SK-N-DZ (cell line): ENCODE results near the gene GSTO2.

Experiments
- DNase-seq: peaks from one replicate; pipeline ENCODE4 v3.0.0-alpha.2; 2015; ENCODE audit warnings: low spot score

GSTO2 gene

GRCh38 chr10:104279550-104280259 is 10.7 kb downstream of the GSTO2 start:
- no peak for DNase-seq

DNA sequence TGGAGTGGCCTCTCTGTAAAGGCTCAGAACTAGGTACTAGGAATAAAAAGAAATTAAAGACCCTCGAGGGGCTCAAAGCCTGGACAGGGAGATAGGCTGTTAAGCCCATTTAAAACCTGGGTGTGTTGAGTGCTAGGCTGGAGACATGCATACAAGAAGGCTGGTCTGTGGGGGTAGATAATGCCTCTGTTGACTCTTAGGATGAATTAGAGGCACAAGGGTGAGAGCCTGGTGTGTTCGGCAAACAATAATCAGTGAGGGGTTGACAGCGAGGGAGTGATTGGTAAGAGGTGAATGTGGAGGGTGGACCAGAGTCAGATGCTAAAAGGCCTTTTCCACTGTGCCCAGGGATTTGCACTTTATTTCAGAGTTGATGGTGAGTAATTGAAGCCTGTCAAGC is 12.7 kb downstream of the GSTO2 start:
- no peak for DNase-seq

DNA sequence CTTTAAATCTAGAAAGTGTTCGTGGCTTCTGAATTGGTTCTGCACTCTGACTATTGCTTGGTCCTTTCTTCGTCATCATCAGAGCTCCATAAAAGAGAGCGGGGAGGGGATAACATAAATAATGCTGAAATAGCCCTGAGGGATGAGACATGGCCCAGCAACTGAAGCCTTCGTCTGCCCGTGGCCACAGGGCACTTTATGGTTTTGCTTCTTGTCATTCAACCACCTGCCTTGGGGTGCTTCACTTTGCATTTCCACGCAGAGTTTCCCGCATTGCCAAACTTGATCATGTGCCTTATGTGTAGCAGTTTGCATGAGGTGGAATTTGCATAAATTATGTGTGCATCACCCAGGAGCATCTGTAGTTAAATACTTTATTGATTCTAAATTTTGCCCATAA is 15.9 kb downstream of the GSTO2 start:
- DNase-seq, result no peak

DNA sequence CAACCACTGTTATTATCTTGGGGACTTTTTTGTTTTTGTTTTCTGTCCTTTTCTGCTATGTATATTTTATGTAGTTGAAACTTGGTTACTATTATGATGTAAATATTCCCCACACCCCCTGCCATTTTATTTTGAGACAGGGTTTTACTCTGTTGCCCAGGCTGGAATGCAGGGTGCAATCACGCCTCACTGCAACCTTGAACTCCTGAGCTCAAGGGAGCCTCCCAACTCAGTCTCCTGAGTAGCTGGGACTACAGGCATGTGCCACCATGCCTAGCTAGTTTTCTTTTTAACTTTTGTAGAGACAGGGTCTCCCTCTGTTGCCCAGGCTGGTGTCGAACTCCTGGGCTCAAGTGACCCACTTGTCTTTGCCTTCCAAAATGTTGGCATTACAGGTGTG is 18.0 kb downstream of the GSTO2 start:
- no peak for DNase-seq

- DNase-seq, result no peak
Observed at GRCh38 chr10:104288355-104288754, 19.4 kb downstream of the GSTO2 start.

- peak; percentile 84 for DNase-seq
Observed at GRCh38 chr10:104291439-104291951, 22.5 kb downstream of the GSTO2 start.

DNA sequence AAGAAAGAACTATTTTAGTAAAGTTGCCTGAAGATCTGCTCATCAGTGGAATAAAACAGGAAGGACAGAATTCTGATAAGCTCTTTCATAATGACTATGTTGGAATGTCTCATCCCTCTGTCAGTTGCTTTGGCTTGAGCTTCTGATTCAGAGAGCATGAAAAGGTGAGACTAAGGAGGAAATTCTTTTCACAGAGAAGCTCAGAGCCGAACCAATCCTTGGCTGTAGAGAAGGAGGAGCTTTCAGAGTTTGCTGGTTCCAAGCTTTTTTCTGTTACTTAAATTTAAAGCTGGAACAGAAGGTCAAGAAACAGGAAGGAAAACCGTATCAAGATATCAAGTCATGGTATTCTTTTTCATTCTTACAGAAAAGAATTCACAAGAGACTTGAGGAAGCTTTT is 24.0 kb downstream of the GSTO2 start:
- no peak for DNase-seq

- no peak for DNase-seq
Observed at GRCh38 chr10:104293781-104294321, 24.9 kb downstream of the GSTO2 start.

DNA sequence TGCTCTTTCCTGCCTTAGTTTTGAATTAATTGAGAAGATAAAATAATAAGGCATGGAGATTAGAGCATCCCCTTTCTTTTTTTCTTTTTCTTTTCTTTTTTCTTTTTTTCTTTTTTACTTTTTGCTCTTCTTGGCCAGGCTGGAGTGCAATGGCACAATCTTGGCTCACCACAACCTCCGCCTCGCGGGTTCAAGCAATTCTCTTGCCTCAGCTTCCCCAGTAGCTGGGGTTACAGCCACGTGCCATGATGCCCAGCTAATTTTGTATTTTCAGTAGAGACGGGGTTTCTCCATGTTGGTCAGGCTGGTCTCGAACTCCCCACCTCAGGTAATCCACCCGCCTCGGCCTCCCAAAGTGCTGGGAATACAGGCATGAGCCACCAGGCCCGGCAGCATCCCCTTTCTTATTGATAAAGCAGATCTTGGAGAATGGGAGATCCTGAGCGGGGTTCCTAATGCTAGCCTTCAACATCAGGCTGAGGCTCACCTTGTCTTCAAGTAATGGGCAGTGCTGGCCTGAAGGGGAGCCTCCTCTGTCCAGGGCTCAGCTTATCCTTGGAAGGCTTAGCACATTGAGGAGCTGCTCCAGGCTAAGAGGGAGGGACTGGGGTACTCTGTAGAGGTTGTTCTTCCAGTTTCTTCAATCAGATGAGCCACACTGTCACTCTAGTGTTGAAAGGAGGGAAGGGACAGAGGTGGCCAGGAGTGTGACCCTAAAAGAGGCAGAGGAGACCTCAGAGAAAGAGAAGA is 27.9 kb downstream of the GSTO2 start:
- no peak for DNase-seq

GRCh38 chr10:104297697-104298660 is 29.0 kb downstream of the GSTO2 start:
- DNase-seq, result no peak

- no peak for DNase-seq
Observed at GRCh38 chr10:104299031-104299904, 30.3 kb downstream of the GSTO2 start.

GRCh38 chr10:104300002-104300735 is 31.2 kb downstream of the GSTO2 start:
- DNase-seq, result no peak

DNA sequence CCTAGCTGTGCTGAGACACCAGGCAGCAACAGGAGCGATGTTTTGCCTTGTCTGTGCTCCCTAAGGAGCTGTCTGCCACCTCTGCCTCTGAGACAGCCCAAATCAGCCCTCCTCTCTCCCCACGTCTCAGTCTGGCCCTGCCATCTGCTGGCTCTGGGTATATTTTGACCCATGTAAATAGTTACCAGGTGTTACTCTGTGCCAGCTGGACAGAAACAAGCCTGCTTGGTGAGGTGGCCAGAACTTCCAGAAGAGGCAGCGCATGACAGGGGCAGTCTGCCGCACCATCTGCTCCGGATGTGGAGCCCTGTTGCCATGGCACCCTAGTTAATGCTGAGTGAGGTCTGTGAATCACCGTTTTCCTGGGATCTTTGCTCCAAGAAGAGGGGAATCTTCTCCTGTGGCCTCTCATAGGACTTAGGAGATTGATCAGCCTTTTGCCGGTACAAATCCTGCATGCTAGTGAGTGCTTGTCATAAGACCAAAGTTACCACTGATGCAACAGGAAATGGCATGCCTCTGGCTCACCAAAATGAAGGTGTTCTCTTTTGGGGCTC is 31.8 kb downstream of the GSTO2 start:
- peak; percentile 64 for DNase-seq

GRCh38 chr10:104301907-104302690 is 33.1 kb downstream of the GSTO2 start:
- no peak for DNase-seq

DNA sequence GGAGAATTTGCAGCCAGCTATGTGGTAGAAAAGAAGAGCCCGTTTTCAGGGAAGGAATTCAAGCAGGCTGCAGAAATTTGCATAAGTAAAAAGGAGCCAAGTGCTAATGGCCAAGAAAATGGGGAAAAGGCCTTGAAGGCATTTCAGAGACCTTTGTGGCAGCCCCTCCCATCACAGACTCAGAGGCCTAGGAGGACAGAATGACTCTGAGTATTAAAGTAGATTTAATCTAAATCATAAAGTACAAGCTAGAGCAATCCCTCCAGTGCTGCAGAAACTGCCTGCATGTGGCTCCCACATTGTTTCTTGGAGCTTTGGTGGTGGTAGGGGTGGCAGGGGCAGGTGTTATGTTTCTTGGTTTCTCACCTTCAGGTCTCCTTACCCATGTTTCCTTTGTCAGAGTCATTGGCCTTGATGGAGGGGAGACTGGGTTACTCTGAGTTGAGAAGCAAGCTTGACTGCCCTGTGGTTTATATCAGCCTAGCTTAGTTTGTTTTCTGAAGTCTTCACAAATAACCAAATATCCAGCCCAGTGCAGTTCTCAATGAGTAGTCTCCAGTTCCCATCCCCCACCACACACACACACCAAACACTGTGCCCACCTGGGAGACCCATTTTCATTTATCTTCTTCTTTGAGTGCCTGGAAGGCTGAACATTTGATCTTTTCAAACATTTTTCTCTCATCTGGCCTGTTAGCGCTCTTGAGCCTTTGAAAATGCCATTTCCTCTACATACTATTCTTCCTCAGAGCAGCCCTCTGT is 34.8 kb downstream of the GSTO2 start:
- no peak for DNase-seq

- no peak for DNase-seq
Observed at GRCh38 chr10:104304356-104304745, 35.4 kb downstream of the GSTO2 start.

DNA sequence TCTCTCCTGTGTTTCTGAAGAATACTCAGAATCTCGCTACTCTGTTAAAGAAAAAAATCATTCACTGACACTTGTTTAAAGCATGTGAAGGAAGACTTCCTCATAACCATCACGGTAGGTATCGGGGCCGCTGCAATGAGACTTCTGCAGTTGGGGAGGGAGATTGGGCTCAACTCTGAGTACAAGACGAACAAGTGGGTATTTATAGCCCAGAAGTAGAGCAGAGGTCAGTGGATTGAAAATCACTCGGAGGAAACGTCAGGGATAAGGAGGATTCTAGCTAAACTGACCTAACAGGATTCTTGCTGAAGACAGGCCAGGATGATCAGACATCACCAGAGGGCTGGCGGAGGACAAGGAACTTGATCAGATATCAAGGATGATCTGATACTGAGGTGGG is 35.9 kb downstream of the GSTO2 start:
- no peak for DNase-seq

DNA sequence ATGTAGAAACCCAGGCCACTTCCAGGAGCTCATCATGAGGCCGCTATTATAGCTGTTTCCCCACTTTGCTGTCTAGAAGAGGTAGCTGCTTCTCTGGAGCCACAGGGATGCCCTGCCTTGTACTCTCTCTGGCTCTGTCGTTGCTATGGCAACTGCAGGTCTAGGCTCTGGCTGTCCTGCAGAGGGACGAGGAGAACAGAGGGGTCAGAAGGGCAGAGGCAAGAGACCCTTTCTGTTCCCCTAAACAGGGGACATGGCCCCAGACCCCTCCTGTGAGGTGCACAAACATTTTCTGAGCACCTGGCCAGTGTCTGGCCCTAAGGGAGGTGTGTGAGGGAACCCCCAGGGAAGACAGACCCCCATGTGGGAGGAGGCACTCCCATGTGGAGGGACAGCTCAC is 37.9 kb downstream of the GSTO2 start:
- peak; percentile 46 for DNase-seq
